Loucy (cell line): ENCODE data around the gene ARSG.

ENCODE experiments used
- CTCF ChIP-seq: fragments of 200-600 bp; sonication (generic); conservative IDR thresholded peaks from 2 replicates; pipeline ENCODE4 v1.5.1; 2014; ENCODE audit warnings: mild to moderate bottlenecking, antibody characterized with exemption, low read length
- EZH2phosphoT487 ChIP-seq: fragments of 200-600 bp; IDR thresholded peaks from 2 replicates; pipeline ENCODE4 v1.6.1; 2018; ENCODE audit warnings: antibody characterized with exemption, mild to moderate bottlenecking, moderate library complexity, borderline replicate concordance

- TF ChIP-seq CTCF: no peak
- no peak for TF ChIP-seq EZH2phosphoT487
Measured at GRCh38 chr17:68384471-68384870, 93.2 kb downstream of the ARSG start.
